Measurements from ENCODE around the gene ZNF76.

GRCh38 chr6:35240838-35241801, 18.4 kb upstream of the ZNF76 start:
- TF ChIP-seq SMARCC2 (IDR thresholded peaks at IDR 0.05; ENCODE audit: low read depth) (no peak), ZNF140 (CRISPR knock-in tag; IDR thresholded peaks at IDR 0.05) (no peak), SFPQ (IDR thresholded peaks at IDR 0.05; ENCODE audit: low read depth, low read length) (no peak), KLF16 (IDR thresholded peaks at IDR 0.05) (no peak), CTCF (IDR thresholded peaks at IDR 0.05 in 2 of 3, conservative IDR thresholded peaks at IDR 0.05 in 1 of 3; ENCODE audit: insufficient read depth in 2 of 3, low read depth in 1 of 3, low read length in 3 of 3) (peak; percentile 88 to 99 (median 97)), SRSF1 (IDR thresholded peaks at IDR 0.05; ENCODE audit: low read depth, low read length) (no peak), CTBP1 (IDR thresholded peaks at IDR 0.05; ENCODE audit: borderline replicate concordance) (peak; percentile 51; the same call in 1 of the 2 replicates), RAD21 (CRISPR knock-in tag; conservative IDR thresholded peaks at IDR 0.05 in 1 of 2, IDR thresholded peaks at IDR 0.05 in 1 of 2) (peak; percentile 87 to 92), PHB2 (IDR thresholded peaks at IDR 0.05; ENCODE audit: low read depth) (no peak), MAX (CRISPR knock-in tag; IDR thresholded peaks at IDR 0.05) (no peak), CEBPZ (IDR thresholded peaks at IDR 0.05; ENCODE audit: borderline replicate concordance, low read depth, low read length) (no peak), SP1 (CRISPR knock-in tag; IDR thresholded peaks at IDR 0.05) (no peak)

Data from K562 (cell line).